ENCODE measurements around the gene RRAGB.

The RRAGB gene

DNA sequence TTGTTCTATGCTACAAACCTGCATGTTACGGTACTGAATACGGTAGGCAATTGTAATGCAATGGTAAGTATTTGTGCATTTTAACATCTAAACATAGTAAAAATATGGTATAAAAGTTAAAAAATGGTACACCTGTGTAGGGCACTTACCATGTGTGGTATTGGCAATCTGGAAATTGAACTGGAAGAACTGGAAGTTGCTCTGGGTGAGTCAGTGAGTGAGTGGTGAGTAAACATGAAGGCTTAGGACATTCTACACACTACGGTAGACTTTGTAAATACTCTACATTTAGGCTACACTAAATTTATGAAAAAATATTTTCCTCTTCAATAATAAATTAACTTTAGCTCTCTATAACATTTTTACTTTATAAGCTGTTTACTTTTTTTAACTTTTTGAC is 78.9 kb downstream of the RRAGB start:
- no peak for DNase-seq (ENCODE audit: low read depth)

DNA sequence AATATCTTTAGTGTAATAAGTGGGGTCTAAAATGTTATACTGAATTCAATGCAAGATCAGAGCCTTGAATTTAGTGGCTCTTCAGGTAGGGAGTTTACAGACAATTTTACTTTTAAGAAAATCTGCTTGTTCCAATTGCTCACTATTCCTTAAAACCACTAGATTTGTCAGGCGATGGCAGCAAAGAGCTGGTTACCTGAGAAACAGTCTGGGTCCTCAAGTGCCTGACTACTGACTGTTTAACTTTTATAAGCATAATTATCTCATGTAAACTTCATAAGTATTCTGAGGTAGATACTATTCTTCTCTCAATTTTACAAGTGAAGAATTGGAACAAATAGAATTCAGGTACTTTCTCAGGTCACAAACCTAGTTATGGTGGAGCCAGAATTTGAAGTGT is 84.3 kb downstream of the RRAGB start:
- TF ChIP-seq, protein P1, sequence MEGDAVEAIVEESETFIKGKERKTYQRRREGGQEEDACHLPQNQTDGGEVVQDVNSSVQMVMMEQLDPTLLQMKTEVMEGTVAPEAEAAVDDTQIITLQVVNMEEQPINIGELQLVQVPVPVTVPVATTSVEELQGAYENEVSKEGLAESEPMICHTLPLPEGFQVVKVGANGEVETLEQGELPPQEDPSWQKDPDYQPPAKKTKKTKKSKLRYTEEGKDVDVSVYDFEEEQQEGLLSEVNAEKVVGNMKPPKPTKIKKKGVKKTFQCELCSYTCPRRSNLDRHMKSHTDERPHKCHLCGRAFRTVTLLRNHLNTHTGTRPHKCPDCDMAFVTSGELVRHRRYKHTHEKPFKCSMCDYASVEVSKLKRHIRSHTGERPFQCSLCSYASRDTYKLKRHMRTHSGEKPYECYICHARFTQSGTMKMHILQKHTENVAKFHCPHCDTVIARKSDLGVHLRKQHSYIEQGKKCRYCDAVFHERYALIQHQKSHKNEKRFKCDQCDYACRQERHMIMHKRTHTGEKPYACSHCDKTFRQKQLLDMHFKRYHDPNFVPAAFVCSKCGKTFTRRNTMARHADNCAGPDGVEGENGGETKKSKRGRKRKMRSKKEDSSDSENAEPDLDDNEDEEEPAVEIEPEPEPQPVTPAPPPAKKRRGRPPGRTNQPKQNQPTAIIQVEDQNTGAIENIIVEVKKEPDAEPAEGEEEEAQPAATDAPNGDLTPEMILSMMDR (IDR thresholded peaks at IDR 0.05; ENCODE audit: low read length, missing control alignments): no peak
- no peak for DNase-seq (ENCODE audit: low read depth)

More for the DNA sequence above, 78.9 kb downstream of the RRAGB start:
- H3K4me3 ChIP-seq (replicated peaks; ENCODE audit: low read depth, low read length): no peak overlapping the region
- TF ChIP-seq, protein P1 (IDR thresholded peaks at IDR 0.05; ENCODE audit: low read length, missing control alignments): no peak

More for the DNA sequence above, 84.3 kb downstream of the RRAGB start:
- H3K4me3 ChIP-seq (replicated peaks; ENCODE audit: low read depth, low read length): no peak overlapping the region
